HG03025 (cell line): ENCODE data around the gene SEC31B.

Source experiments
- ATAC-seq: cut with Tn5 transposase; IDR thresholded peaks from one replicate; pipeline ENCODE4 v1.9.1; 2021; ENCODE audit warnings: mild to moderate bottlenecking, moderate library complexity; ENCODE audit not compliant: unreplicated experiment, low FRiP score

Gene SEC31B

DNA sequence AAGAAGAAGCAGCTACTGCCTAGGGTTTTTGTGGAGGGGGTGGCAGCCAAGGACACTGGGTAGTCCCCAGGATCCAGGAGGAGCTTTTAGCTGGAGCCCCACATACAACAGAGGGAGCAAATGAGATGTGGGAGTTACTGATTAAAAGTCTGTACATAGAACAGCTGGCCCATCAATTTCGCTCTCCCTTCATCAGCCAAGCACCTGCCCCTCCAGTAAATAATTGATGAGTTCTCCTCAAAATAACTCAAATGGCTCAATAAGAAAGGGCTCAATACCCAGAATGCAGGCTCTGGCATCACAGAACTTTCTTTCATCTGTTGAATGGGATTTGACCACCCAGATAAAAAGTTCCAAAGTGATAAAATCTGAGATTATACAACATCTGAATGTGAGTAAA is 72.0 kb downstream of the SEC31B start:
- no peak for ATAC-seq

DNA sequence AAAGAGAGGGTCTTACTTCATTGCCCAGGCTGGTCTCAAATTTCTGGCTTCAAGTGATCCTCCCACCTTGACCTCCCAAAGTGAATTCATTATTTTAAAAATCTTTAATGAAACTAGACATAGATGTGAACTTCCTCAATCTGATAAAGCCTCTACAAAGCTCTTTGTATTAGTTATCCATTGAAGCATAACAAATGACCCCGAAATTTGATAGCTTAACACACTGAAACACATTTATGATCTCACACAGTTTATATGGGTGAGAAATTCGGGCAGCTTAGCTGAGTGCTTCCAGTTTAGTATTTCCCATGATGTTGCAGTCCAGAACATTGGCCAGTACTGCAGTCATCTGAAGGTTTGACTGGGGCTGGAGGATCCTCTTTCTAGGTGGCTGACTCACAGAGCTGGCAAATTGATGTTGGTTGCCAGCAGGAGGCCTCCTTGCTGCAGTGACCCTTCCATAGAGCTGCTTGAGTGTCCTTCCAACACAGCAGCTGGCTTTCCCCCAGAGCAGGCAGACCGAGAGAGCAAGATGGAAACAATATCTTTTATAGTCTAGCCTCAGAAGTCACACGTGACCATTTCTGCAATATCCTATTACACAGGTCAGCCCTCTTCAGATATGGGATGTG is 73.4 kb downstream of the SEC31B start:
- ATAC-seq: no peak

DNA sequence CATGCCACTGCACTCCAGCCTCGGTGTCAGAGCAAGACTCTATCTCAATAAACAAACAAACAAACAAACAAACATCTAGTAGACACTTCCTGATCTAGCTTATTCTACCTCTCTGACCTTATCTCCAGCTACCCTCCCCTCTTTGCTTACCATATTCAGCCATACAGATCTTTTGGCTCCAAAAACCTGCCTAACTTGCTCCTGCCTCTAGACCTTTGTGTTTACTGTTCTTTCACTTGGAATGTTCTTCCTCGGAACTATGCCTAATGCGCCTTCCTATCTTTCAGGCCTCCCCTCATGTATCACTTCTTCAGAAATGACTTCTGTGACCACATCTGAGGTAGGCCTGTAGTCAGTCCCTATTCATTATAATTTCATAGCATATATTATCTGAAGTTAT is 77.1 kb downstream of the SEC31B start:
- ATAC-seq: no peak

DNA sequence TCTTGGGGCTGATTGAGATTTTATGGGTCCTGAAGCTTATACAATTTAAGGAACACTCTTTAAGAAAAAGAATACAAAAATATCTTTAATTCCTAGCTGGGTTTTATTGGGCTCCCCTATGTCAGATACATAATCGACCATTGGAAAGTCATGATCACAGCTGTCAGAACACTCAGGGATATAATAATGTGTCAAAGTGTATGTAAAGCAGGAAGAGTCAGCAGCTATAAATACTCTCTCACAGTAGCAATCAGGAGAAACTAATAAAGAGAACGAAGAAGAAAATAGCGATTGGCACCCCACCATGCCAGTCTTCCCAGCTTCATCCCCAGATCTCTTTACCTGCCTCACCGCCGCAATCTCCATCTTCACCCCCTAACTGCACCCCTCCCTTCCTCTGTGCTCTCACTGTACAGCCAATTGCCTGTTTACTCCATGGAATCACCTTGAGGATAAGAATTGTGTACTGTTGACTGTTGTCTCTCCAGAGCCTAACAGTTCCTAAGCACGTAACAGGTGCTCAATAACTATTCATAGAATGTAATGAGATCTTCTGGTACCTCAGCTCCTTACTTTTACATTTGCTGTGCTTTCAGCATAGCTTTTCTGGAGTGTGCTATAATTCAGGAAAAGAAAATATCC is 80.9 kb downstream of the SEC31B start:
- no peak for ATAC-seq
